GM12891 (cell line): Measurements from ENCODE around the gene CIB2.

Experiments used
- PAX5 ChIP-seq: IDR thresholded peaks from 2 replicates; pipeline ENCODE4 v1.6.1; 2011; ENCODE audit warnings: low read length, moderate library complexity, mild to moderate bottlenecking; ENCODE audit not compliant: insufficient read depth, severe bottlenecking
- POLR2A ChIP-seq: IDR thresholded peaks from 2 replicates; pipeline ENCODE4 v1.6.1; 2011; ENCODE audit warnings: low read depth, low read length, control low read depth
- POLR2AphosphoS5 ChIP-seq: IDR thresholded peaks from 2 replicates; pipeline ENCODE4 v1.6.1; 2011; ENCODE audit warnings: low read depth, low read length, control low read depth
- SPI1 ChIP-seq: IDR thresholded peaks from 2 replicates; pipeline ENCODE4 v1.6.1; 2011; ENCODE audit warnings: low read depth, low read length, control low read depth
- TAF1 ChIP-seq: IDR thresholded peaks from 2 replicates; pipeline ENCODE4 v1.6.1; 2011; ENCODE audit warnings: low read depth, low read length, control low read depth

GRCh38 chr15:78077871-78078210 lies 53.4 kb downstream of the CIB2 start:
- no peak for TF ChIP-seq POLR2AphosphoS5
- TF ChIP-seq POLR2A: no peak
- TF ChIP-seq PAX5: no peak
- TF ChIP-seq TAF1: no peak
- no peak for TF ChIP-seq SPI1
